HG03097 (cell line): ENCODE results near the gene PLEKHJ1.

ENCODE experiments used
- ATAC-seq: cut with Tn5 transposase; IDR thresholded peaks from one replicate; pipeline ENCODE4 v1.9.1; 2021; ENCODE audit not compliant: unreplicated experiment, low FRiP score

The PLEKHJ1 gene

DNA sequence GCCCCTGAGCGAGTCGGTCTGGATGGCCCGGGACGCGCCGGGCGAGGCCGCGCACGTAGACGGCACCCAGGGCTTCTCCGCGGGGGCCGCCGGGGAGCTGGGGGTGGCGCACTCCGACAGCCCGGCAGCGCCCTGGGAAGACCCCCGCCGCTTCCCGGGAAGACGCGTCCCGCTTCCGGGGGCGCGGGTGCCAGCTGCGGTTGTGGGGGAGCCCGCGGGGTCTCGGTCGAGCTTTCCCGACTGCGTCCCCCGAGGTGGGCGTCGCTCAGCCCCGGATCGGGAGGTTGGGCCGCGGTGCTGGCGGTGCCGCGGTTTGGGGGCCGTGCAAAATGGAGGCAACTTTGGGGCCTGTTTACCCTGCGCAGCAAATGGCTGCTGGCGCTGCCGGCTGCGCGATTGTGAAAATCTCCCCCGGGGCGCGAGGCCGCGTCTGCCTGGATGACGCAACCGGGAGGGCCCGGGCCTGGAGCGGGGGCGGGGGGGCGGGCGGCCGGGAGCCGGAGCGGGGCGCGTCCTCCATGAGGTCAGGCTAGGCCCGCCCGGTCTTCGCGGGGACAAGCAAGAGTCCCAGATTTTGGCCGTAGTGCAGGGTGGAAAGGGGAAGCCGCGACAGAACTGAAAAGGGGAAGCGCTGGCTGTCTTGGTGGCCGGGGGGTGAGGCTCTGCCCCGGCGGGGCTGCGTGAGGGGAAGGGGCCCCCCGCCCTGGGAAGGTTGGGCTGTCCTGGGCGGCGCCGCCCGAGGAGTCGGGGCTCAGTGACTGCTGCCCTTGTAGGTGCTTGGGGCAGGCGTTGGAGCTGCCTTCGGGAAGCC is 34.5 kb upstream of the PLEKHJ1 start:
- no peak for ATAC-seq

DNA sequence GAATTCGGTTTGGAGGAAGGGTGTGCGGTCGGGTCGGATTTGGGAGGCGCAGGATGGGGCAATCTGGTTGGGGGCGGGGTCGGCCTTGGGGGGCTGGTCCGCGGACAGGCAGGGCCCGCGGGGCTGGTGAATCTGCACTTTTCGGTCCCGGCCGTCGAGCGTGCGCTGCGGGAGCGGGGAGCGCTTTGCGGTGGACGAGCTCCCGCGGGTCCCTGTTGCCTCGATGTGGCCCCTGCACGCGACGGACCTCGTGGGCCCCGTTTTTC is 34.0 kb upstream of the PLEKHJ1 start:
- no peak for ATAC-seq

DNA sequence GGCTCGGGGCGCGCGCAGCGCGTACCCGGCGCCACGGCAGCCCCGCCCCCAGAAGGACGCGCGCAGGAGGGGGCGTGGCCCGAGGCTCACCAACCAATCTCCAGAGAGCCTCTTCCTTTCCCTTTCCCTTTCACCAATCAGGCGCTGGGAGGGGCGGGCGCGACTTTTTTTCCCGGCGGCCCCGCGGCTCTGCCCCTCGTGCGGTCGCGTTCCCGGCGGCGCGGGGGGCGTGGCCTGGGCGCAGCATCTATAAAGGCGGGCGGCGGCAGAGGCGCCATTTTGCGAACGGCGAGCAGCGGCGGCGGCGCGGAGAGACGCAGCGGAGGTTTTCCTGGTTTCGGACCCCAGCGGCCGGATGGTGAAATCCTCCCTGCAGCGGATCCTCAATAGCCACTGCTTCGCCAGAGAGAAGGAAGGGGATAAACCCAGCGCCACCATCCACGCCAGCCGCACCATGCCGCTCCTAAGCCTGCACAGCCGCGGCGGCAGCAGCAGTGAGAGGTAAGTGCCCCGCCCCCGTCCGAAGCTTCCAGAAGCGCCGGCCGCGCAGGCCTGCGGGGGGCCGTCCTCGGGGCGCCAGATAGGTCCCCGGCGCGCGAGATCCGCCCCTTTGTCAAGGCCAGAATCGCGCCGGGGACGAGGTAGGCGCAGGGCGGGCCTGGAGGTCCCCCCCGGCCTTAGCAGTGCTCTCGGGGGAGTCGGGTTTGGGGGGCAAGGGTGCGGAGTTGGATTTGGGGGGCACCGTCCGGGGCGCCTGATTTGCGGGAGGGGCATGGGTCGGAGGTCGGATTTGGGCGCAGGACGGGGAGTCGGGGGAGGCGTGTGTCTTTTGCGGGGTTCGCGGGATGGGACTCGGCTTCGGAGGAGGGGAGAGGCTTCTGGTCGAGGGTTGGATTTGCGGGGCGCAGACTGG is 33.4 kb upstream of the PLEKHJ1 start:
- ATAC-seq: peak; percentile 65

DNA sequence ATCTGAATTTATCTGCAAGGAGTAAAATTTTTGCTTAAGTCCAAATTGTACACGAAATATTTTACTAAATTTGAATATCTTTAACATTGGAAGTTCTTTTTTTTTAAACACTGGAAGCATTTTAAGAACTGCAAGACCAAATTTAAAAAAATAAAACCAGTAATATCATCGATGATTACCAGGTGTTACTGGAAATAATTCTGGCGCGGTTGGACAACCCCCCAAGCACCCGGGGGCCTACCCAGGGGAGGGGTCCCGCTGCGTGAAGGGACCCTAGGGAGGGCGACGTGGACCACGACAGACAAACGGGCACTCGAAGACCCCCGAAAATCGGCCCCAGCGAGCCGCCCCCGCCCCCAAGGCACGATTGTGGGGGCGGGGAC is 32.7 kb upstream of the PLEKHJ1 start:
- no peak for ATAC-seq

DNA sequence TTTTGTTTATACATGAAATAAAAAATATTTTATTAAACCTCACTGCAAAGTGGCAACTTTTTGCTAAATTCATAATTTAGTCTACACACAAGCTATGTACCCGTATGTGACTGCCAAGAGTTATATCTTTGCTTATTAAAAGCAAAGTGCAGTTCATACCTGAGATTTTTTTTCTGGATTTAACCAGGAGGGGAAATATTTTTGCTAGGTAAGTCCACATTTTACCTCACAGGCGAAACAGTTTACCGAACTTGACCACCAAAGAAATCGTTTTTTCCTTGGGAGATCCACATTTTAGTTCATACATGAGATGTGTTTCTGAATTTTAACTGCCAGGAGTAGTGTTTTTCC is 32.3 kb upstream of the PLEKHJ1 start:
- ATAC-seq: no peak

DNA sequence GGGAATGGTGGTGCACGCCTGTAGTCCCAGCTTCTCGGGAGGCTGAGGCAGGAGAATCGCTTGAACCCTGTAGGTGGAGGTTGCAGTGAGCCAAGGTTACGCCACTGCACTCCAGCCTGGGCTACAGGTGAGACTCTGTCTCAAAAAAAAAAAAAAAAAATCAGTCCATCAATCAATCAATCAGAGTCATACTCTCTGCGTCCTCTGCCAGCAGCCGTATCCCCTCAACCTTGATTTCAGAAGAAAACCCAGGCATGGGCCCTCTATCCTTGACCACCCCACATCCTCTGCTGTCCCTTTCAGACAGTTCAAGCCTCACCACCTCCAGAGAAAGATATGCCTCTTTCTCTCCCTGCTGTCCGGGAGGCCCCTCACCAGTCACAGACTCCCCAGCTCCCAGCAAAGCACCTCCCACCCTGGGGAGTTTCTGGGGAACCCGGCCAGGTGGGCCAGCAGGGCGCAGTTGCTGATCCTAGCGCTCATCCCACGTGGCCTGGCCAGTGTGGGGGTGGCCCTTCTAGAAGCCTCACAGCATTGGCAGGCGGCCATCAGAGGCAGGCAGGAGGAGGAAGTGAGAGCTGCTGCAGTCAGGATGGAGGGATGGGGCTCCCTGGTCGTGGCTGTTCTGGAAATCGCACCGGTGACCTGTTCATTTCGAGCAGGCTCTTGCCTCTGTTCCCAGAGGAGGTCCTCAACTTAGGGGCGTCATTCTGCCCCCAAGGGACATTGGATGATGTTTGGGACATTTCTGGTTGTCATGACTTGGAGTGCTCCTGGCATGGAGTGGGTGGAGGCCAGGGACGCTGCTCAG is 30.3 kb upstream of the PLEKHJ1 start:
- ATAC-seq: no peak

DNA sequence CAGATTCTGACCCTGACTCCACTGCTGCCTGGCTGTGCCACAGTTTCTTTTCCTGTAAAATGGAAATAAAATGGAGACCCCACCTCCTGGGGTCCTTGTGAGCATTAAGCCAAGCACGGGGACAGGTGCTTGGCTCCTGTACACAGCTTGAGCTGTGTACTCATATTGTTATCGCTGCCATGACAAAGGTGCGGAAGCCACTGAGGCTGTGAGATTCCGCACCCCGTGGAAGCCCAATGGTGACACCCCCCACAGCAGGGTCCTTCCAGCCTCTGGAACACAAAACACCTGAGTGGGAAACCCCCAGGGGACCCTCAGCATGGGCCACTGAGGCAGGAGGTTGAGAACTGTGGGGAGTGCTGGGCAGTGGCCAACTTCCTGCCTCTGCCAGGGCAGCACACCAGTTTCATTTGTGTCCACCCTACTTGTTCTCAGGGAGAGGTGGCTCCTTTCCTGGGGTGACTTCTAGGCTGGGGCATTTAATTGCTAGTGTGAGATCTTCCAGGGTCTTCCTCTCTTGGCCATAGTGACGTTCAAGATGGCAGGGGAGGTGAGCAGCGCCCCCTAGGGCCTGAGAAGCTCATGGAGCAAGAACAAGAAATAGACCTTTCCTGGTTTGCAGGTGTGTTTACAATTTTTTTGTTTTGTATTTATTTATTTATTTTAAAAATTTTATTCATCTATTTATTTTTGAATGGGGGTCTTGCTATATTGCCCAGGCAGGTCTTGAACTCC is 25.5 kb upstream of the PLEKHJ1 start:
- no peak for ATAC-seq

DNA sequence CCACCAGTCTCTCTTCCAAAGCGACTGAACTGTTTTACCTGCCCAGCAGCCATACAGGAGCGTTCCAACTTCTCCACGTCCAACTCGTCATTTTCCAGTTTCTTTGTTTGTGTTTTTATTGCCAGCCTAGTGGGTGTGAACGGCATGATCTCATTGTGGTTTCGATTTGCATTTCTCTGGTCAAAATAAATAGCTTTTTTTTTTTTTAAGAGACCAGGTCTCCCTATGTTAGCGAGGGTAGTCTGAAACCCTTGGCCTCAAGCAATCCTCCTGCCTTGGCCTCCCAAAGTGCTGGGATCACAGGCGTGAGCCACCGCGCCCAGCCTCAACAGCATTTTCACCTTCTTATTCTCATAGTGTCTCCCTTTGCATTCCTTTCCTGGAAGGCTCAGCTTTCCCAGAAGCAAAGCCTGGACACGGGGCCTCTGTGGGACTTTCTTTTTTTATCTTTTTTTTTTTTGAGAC is 24.2 kb upstream of the PLEKHJ1 start:
- no peak for ATAC-seq

DNA sequence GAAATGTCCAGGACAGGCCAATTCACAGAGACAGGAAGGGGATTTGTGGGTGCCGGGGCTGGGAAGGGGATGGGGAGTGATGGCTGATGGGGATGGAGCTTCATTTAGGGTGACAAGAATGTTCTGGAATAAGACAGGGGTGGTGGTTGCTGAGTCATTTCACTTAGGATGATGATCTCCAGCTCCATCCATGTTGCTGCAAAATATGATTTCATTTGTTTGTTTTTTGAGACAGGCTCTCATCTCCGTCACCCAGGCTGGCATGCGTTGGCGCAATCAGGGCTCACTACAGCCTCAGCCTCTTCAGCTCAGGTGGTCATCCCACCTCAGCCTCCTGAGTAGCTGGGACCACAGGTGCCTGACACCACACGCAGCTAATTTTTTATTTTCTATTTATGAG is 23.2 kb upstream of the PLEKHJ1 start:
- no peak for ATAC-seq

DNA sequence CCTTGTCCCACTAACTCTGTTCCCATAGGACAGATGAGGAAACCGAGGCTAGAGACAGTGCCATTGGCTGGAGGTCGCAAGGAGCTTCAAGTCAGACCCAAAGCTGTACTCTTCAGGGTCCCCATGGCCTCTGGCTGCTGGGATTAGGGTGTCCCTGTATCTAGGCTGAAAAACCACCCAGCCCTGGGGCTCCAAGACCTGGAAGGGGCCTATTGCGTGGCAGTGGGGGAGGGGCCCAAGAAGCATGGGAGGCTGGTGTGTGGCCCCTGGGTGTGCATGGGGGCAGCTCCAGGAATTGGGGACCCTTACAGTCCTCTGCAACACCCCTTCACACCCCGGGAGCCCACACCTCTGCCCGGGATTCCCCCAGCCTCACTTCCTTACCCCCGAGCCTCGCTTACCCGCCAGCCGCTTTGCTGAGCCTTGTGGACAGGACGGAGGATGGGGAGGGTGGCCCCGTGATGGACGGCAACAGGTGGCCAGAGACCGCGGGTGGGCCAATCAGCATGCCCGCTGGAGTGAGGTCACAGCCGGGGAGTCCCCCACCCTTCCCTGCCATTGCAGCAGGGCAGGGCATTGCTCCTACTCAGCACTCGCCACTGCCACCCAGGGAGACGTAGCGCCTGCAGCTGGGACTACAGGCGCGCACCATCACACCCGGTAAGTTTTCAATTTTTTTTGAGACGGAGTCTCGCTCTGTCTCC is 20.0 kb upstream of the PLEKHJ1 start, which contains the start of gene JSRP1:
JSRP1 (minus strand) TSS at position 436 of the 704 bp plus-strand sequence. CDS start 1,103 bp downstream, outside the sequence.
- no peak for ATAC-seq

DNA sequence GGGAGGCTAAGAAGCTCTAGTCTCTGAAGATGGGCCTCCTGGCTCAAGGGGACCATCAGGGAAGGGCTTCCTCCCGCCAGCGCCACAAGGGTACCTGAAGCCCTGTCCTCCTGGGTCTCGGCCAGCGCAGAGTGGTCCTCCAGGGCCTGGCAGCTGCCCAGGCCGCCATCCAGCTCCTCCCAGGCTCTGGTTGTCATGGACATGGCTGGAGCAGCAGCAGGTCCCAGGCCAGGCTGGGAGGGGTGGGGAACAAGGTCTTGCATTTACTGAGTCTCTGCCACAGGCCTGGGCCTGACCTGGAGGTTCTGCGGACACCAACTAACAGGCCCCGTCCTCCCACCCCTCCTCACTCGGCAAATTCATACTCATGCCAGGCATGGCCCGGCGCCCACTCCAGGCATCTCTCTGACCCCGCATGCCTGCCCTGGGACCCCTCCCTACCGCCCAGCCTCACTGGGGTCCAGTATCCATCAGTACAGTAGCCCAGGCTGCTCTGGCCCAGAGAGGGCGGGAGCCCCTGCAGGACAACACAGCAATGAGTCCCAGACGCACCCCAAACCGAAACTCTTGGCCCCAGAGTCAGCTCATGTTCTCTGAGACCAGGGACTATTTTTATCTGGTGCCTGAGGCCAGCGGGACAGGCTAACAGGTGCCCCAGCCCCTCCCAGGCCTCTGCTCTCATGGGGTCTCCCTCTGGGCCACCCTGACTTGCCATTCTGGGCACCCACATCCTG is 19.1 kb upstream of the PLEKHJ1 start:
- no peak for ATAC-seq

DNA sequence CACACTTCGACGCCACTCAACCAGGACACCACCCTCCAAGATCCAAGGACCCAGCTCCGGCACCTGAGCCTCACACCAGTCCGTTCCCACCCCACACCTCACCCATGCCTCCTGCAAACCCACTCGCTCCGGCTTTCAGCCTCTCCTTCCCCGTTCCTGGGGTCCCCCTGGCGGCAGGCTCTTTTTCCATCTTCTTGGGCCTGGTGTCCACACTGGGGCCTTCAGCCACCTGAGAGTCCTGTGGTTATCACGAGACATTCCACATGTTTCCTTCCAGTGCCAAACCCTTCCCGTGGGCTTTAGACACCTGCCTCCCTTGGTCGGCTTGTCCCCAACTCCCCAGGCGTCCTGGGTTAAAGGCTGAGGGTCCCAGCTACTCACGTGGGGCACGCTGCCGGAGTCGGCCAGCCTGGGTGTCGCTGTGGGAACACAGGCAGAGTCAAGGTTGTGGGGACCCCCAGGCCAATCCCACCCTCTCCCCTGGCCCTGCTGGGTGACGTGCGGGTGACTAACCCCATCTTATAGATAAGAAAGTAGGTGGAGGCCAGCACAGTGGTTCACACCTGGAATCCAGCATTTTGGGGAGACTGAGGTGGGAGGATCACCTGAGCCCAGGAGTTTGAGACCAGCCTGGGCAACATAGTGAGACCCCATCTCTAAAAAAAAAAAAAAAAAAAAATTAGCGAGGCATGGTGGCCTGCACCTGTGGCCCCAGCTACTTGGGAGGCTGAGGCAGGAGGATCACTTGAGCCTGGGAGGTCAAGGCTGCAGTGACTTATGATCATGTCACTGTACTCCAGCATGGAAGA is 18.1 kb upstream of the PLEKHJ1 start:
- ATAC-seq: no peak

DNA sequence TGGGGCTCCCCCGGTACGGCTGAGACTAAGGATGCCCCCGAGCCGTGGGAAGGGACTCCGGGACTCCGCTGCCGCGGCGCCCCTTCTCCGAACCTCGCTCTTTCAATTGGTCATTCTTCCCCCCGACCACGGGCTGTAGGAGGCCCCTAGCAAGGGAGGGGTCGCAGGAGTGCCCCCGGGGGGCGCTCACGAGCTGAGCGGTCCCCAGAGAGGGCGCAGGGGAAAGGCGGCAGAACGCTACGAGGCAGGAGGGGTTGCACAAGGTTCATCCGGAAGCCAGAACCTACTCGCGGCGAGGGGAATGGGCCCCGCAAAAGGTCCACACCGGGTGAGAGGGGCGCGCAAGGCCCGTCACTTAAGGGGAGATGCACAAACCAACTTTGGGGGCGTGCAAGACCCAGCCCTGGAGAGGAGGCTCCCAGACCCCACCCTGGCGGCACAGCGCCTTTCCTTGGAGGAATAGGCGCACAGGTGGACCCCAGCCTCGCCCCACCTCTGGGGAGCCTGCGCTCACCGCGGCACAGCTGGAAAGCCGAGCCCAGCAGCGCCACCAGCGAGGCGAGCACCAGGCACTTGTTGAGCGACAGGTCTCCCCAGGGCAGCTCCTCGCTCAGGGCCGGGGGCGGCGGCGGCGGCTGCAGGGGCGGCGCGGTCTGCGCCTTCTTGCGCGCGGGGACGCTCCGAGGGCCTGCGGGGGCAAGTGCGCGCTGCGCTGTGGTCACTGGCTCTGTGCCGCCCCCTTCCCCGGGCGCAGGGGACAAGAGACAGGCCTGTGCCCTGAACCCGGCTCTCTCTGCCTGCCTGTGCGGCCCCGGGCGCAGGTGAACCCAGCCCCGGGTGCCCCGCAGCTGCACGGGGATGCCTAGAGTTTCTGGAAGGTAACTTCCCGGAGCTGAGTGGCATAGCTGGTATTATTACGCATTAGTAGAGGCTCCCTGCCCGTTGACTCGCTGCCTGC is 17.3 kb upstream of the PLEKHJ1 start:
- no peak for ATAC-seq

DNA sequence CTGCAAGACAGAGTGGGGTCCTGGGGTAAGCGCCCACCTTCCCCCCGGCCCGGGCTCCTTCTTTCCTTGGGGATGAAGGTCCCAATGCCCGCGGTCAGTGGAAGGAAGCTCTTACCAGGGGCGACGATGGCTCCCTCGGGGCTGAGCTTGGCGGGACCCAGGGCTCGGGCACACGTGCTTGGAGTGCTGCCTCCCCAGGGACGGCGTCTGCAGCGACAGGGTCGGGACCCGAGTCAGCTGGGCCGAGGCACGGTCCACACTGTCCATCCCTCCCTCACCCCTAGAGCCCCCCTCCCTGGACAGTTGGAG is 16.6 kb upstream of the PLEKHJ1 start:
- ATAC-seq: no peak

DNA sequence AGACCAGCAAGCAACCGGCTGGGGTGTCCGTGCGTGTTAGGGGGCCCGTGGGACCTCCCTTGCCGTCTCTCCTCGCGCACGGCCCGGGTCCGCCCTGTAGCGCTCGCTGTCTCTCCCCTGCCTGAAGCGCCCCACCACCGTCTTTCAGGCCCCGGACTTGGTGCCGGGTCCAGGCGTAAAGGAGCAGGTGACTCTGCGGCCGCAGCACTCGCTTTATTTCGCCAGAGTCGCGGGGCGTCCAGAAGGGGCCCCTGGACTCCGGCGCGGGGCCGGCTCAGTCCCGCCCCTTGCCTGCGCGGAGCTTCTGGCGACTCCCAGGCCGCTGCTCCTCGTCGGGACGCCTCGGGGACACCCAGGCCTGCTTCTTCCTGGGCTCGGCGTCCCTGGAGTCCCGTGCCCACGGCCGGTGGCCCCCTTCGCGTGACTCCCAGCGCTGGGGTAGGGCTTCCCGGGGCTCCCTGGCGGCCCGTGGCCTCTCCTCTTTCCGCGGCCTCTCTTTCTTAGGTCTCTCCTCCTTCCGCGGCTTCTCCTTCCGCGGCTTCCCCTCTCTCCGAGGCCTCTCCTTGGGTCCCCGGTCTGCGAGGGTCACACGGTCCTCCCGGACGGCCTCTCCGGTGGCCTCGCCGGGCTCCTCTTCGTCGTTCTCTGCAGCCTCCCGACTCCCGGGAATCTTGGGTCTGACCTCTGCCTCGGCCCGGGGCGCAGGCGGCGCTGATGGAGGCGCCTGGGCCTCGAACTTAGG is 16.1 kb upstream of the PLEKHJ1 start:
- no peak for ATAC-seq

DNA sequence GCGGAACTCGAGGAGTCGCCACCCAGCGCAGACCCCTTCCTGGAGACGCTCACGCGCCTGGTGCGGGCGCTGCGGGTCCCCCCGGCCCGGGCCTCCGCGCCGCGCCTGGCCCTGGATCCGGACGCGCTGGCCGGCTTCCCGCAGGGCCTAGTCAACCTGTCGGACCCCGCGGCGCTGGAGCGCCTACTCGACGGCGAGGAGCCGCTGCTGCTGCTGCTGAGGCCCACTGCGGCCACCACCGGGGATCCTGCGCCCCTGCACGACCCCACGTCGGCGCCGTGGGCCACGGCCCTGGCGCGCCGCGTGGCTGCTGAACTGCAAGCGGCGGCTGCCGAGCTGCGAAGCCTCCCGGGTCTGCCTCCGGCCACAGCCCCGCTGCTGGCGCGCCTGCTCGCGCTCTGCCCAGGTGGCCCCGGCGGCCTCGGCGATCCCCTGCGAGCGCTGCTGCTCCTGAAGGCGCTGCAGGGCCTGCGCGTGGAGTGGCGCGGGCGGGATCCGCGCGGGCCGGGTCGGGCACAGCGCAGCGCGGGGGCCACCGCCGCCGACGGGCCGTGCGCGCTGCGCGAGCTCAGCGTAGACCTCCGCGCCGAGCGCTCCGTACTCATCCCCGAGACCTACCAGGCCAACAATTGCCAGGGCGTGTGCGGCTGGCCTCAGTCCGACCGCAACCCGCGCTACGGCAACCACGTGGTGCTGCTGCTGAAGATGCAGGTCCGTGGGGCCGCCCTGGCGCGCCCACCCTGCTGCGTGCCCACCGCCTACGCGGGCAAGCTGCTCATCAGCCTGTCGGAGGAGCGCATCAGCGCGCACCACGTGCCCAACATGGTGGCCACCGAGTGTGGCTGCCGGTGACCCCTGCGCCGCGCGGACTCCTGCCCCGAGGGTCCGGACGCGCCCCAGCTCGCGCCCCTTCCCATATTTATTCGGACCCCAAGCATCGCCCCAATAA is 15.3 kb upstream of the PLEKHJ1 start:
- ATAC-seq: no peak
